GM04504 (cell line): Measurements from ENCODE around the gene PDE6G.

Experiments used
- DNase-seq: peaks from one replicate; pipeline ENCODE4 v3.0.0-alpha.2; 2012; ENCODE audit warnings: low read depth

Gene PDE6G

DNA sequence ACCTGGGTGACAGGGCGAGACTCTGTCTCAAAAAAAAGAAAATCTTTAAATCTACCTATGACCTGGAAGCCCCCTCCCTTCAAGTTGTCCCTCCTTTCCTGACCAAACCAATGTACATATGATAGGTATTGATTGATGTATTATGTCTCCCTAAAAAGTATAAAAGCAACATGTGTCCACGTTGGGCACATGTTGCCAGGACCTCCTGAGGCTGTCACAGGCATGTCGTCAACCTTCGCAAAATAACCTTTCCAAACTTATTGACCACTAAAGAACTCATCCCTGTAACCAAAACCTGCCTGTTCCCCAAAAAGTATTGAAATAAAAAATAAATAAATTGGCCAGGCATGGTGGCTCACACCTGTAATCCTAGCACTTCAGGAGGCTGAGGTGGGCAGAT lies 5.7 kb upstream of the PDE6G start:
- DNase-seq = no peak

DNA sequence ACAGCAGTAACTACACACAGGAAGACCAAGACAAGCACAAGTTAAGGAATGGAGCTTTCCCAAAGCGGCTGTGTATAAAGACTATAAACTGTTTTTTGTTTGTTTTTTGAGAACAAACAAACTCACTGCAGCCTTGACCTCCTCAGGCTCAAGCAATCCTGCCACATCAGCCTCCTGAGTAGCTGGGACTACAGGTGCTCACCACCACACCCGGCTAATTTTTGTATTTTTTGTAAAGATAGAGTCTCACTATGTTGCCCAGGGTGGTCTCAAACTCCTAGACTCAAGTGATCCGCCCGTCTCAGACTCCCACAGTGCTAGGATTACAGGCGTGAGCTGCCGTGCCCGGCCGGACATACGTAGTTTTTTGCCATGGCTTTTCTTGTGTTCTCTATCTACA lies 4.1 kb upstream of the PDE6G start:
- no peak for DNase-seq

DNA sequence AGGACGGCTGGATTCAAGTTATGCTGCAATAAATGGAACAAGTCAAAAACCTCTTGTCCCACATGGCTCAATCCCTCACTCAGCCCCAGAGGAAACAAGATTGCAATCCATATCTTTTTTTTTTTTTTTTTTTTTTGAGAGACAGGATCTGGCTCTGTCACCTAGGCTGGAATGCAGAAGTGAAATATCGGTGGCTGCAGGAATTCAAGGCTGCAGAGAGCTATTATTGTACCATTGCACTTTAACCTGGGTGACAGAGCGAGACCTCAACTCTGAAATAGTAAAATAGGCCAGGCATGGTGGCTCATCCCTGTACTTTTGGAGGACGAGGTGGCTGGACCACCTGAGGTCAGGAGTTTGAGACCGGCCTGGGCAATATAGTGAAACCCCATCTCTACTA lies 2.7 kb upstream of the PDE6G start:
- no peak for DNase-seq

DNA sequence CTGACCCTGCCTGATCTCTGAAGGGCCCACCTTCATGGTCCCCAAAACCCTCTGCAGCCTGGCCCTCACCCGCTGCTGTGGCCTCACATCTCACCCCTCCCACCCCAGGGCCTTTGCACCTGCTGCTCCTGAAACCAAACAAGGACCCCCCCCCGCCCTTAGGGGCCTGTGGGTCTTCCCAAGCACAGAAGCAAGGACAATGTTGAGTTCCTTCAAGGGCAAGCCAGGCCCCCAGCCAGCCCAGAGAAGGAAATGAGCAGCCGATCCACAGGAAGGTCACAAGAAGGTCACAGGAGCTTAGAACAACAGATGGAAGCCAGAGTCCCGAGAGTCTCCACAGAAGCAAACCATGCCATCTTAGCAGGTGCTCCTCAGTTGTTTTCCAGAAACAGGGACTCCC lies 493 bp upstream of the PDE6G start:
- DNase-seq = no peak

DNA sequence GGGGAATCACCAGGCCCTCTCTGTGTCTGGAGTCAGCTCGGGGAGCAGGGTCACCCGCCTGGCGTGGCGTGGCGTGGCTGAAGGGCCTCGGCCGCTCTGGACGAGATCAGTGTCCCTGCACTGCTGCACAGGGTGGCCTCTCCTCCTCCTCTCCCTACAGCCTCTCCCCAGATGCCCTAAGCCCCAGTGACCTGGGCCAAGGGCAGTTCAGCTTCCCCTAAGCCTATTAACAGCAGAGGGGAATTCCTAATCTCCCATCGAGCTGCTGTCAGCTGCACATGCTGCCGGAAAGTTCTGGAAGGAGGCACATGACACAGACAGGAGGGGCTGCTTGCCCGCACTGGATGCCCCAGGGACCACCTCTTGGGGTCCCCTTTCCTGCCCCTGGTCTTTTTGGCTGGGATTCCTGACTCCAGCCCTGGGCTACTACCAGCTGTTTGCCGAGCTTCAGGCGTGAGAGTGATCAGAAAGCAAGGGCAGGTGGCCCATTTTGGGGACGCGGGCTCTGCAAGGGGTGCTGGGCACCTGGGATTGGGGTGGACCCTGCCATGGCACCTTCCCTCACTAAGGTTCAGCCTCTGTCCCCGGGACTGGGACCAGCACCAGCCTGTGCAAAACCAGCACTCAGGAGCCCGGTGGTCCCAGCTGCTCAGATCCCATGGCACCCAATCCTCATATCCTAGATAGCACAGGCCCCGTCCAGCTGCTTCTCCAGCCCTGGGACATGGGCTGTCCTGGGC lies 794 bp downstream of the PDE6G start:
- no peak for DNase-seq

DNA sequence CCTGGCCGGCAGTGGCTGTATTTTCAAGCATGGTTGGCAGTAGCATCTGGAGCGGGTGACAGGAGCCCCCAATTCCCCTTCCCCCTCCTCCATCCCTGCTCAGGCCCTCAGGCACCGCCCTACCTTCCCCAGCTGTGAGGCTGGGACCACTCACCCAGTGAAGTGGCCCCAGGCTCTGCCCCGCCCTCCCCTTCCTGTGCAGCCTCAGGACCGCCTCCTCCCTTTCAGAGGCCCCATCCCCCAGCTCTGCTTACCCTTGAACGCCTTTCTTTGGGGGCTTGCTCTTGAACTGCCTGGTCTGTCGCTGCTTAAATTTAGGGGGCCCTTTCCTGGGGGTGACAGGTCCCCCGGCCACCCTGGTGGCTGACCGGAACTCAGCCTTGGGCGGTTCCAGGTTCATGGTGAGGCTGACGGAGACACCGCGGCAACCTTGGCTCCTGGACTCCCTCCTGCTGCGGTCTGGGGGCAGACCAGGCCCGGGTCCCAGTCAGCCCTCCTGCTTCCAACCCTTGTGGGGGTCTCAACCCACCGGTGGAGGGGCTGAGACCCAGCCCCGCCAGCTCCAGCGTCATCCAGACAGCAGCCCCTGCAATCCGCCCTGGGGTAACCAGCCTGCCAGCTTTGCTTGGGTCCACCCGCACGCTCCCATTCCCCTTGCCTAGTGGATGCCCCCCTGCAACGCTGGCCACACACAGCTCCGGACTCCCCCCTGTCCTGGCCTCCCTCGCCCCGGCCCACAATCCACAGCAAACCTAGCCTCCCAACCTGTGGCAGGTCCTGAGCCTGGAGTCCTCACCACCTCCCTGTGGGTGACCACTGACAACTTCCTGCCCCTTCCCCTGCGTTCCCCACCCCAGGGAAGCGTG lies 3.2 kb downstream of the PDE6G start:
- DNase-seq = no peak

DNA sequence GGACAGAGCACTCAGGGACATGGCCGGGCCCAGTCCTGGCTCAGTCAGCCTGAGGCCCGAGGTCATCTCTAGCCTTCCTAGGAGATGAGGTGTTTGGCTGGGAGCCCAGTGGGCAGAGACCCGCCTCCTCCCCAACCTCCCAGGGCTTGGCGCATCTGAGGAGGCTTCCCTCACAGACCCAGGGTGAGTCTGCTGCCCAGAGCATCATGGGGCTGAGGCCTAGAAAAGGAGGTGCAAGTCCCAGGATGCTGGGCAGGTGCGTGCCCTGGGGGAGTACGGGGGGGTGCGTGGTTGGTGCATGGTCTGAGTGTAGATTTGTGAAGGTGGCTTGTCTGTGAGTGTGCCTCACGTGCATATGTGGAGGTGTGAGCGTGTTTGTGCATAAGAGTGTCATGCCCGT lies 4.7 kb downstream of the PDE6G start:
- DNase-seq = peak; percentile 85

DNA sequence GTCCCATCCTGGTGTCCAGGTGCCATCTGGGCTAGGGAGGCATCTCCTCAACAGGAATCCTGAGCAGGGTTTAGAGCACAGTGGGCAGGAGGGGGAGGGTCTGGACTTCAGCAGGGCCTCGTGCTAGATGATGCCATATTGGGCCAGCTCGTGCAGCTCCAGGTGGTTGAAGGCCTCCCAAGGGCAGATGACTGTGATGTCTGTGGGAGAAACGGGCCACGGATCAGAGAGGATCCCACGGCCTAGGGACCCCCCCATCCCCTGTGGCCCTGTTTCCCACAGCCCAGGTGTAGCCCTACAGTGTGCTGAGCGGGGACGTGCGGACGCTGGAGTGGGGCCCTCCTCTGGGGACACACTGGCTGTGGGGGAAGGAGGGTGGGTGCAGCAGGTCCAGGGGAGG lies 5.4 kb downstream of the PDE6G start:
- DNase-seq = no peak

DNA sequence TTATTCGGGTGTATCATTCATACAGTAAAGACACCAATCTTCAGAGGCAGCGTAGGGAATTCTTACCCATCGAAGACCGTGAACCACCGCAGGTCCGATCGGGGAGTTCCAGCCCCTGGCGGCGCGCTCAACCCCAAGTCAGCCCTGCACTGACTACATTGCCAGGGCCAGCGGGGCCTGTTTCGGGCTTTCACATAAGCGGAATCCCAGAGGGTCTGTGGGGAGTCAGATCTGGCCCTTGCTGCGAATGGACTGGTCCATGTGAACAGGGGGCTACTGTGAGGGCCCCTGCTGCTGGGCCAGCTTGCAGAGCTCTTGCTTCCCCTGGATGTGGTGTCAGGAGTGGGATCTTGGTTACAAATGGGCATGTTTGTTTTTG lies 7.6 kb downstream of the PDE6G start:
- no peak for DNase-seq

DNA sequence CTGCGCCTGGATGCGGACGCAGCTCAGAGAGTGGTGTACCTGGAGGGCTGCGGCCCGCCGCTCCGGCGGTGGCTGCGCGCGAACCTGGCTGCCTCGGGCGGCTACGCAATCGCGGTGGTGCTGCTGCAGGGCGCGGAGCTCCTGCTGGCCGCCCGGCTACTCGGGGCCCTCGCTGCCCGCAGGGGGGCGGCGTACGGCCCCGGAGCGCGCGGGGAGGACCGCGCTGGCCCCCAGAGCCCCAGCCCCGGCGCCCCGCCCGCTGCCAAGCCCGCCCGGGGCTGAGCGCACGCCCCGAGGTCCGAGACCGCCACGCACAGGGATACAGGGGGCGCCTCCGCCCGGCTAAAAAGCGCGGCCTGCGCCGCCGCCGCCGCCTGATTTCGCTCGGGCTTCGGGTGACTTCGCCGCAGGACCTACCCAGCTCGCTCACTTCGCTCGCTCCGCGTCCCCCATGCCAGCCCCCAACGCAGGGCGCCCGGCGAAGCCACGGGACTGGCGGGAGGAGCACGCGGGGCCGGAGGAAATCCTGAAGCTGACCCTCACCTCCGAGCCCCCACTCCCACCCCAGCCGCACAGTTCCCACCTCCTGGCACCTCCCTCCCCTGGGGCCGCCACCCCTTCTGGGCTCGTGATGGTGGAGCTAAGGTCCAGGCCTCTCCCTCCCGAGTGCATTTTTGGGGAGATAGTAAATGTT lies 8.2 kb downstream of the PDE6G start:
- DNase-seq = no peak

DNA sequence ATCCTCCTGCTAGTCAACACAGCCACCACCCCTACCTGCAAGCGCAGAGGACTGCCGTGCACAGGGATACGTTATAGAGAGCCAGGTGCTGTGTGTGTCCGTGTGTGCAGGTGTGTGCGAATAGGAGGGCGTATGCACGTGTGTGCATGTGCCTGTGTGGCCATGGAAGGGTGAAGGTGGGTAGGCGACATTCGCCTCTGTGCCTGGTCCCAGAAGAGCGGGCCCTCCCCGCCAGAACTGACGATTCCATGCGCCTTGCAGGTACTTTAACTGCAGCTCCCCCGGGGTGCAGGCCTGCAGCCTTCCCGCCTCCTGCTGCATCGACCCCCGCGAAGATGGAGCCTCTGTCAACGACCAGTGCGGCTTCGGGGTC lies 8.7 kb downstream of the PDE6G start:
- no peak for DNase-seq

DNA sequence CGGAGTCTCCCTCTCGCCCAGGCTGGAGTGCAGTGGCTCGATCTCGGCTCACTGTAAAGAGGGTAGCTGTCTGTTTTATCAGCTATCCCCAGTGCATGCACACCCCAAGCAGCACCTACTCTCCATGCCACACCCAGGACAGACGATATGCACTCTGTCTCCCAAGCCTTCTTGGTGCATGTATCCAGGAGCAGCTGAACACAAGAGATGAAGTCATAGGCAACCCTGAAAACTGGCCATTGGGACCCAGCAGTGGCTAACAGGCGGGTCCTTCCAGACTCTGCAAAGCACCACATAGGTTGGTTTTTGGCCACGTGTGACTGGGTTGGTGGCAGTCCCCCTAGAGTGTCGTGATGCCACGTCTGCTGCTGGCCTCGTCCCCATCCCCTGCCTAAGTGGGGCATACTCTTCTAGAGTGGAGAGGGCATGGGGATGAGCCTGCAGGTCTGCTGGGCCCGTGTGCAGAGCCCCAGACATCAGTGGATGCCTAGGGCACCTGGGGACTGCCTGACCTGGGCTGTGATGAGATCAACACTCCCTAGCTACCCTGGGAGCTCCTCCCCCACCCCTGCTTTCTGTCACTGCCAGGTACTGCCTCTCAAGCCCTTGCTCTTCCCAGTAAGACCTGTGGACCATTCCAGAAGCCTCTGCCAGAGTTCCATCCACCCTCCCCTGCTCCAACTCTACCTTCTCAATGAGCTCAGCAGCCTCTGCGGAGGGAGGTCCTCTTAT lies 9.3 kb downstream of the PDE6G start:
- no peak for DNase-seq

DNA sequence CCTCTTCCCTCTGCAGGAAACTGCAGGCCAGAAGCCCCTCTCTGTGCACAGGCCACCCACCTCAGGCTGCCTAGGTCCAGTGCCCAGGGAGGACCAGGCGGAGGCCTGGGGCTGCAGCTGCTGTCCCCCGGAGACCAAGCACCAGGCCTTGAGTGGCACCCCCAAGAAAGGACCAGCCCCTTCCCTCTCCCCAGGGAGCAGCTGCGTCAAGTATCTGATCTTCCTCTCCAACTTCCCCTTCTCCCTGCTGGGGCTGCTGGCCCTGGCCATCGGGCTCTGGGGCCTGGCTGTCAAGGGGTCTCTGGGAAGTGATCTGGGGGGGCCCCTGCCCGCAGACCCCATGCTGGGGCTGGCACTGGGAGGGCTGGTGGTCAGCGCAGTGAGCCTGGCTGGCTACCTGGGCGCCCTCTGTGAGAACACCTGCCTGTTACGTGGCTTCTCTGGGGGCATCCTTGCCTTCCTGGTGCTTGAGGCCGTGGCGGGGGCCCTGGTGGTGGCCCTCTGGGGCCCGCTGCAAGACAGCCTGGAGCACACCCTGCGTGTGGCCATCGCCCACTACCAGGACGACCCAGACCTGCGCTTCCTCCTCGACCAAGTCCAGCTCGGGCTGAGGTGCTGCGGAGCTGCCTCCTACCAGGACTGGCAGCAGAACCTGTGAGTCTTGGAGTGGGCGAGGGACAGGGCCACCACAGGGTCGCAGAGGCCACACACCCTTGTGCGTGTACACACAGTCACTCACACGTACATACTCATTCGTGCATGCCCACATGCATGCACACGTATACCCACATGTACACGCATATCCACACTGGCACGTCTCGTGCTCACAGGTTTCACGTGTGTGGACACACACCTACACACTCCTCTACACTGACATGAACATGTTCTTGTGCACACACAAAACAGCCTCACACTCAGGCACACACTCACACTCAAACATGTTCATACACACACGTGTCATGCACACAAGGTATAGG lies 11.1 kb downstream of the PDE6G start:
- no peak for DNase-seq

DNA sequence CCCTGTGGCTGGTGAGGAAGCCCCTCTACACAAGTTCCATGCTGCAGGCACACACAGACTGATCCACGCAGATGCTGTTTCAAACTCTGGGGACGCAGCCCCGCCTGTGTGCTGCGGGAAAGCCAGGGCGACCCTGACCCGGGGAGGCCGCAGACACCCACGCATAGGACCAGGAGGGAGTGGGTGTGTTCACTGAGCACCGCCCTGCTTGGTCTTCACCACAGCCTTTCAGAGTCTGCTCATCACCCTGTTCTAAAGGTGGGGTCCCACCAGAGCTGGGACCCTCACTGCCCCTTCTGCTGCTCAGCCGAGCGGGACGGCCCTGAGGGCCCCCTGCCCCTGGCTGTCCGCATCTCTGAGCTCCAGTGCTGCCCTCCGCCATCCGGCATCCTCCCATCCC lies 11.8 kb downstream of the PDE6G start:
- DNase-seq = no peak

DNA sequence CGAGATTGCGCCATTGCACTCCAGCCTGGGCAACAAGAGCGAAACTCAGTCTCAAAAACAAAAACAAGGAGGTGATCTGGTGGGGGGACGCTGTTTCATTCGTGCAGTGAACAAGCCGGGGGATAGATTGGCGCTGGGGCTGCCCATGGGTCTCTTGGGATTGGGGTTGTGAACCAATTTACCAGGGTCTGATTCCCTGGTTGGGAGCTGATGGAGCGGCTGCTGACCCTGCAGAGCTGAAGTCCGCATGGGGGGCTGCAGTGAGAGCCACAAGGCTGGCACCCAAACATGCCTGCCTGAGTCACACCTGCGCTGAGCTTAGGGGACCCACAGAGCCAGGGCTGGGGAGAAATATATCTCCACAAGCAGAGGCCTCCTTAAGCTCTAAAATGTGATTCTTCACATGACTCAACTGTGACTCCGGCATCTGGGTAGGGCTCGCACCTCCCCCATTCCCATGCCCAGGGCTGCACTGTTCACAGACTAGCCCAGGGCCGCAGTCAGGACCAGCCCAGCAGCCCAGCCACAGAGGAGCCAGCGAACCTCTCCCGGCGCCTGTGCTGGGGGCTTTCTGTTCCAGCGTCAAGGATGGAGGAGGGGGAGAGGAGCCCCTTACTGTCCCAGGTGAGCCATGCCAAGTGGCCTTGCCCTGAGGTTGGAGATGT lies 14.4 kb downstream of the PDE6G start:
- peak; percentile 40 for DNase-seq

DNA sequence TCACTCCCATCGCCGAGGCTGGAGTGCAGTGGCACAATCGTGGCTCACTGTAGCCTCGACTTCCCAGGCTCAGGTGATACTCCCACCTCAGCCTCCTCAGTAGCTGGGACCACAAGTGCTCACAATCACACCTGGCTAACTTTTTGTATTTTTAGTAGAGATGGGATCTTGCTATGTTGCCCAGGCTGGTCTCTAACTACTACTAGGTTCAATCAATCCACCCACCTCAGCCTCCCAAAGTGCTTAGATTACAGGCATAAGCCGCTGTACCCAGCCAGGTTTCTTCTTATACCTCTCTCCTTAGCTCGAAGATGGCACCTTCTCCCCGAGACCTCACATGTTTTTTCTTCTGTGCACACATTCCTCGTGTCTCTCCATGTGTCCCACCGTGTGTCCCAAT lies 16.3 kb downstream of the PDE6G start:
- DNase-seq = no peak

DNA sequence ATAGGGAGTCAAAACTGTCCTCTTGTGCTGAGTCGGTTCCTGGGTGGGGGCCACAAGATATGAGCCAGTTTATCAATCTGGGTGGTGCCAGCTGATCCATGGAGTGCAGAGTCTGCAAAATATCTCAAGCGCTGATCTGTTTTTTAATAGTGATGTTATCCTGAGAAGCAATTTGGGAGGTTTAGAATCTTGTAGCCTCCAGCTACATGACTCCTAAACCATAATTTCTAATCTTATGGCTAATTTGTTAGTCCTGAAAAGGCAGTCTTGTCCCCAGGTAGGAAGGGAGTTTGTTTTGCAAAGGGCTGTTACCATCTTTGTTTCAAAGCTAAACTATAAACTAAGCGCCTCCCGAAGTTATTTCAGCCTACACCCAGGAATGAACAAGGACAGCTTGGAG lies 17.7 kb downstream of the PDE6G start:
- no peak for DNase-seq

DNA sequence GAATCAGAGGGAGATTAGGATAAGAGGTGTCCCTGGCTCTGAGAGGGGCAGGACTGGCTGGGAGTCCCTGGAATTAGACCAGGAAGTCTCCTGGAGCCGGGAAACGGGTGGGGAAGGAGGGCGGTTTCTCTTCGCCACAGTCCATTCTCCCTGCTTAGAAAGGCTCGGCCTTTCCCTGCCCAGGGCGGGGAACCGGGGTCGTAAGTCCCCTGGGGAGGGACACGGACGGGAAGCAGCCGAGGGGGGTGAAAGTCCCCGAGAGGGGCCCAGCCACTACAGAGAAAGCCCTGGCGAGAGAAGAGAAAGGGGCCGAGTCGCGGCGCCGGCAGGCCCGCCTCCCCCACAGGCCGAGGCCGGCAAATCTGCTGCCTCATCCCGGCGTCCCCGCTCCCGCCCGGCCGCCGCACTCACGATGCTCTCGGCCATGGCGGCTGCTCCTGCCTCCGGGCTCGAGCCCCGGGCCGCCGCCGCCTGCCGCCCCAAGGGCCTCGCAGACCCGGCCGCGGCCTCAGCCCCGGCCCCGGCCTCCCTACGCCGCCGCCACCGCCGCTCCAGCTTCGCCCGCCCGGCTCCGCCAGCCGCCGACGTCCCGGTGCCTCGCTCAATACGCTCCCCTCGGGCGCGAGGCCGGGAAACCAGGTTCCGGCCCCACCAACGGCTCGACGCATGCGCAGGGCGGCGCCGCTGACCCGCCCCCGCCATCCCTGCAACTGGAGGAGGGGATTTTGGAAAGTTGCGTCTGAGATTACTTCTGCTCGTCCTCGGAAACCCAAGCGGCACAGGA lies 19.6 kb downstream of the PDE6G start, which contains the start of the genes NPLOC4 and TSPAN10:
Gene NPLOC4, minus strand, starts transcription at position 608 of the 784 bp plus-strand sequence. Its CDS starts 182 bp downstream, at position 426.
Gene TSPAN10, plus strand, starts transcription at position 692 of the 784 bp plus-strand sequence. CDS start 5,217 bp downstream, outside the sequence.
- peak; percentile 62 for DNase-seq

DNA sequence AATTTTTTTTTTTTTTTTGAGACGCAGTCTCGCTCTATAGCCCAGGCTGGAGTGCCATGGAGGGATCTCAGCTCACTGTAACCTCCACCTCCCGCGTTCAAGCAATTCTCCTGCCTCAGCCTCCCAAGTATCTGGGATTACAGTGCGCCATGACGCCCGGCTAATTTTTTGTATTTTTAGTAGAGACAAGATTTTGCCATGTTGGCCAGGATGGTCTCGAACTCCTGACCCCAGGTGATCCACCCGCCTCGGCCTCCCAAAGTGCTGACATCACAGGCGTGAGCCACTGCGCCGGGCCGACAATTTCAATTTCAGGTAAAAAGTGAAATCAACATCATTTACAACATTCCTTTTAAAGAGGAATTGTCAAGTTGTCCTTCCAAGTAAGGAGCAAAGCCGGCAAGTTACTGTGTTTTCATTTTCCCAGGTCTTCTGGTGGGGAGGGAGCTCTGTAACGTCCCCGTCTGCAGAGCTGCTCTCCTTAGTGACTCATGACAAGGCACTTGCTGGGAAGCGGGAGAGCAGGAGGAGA lies 20.3 kb downstream of the PDE6G start:
- no peak for DNase-seq
